Fibroblast of upper back skin (primary cell): Measurements from ENCODE around the gene ZNF776.
"Not testable (repeated sequence)": the region's sequence is repeated elsewhere in the genome, so short reads cannot be mapped to it uniquely, and the experiment has no call there.

ENCODE experiments used
- DNase-seq: peaks from one replicate; pipeline ENCODE4 v3.0.0-alpha.2; 2013

Gene ZNF776

DNA sequence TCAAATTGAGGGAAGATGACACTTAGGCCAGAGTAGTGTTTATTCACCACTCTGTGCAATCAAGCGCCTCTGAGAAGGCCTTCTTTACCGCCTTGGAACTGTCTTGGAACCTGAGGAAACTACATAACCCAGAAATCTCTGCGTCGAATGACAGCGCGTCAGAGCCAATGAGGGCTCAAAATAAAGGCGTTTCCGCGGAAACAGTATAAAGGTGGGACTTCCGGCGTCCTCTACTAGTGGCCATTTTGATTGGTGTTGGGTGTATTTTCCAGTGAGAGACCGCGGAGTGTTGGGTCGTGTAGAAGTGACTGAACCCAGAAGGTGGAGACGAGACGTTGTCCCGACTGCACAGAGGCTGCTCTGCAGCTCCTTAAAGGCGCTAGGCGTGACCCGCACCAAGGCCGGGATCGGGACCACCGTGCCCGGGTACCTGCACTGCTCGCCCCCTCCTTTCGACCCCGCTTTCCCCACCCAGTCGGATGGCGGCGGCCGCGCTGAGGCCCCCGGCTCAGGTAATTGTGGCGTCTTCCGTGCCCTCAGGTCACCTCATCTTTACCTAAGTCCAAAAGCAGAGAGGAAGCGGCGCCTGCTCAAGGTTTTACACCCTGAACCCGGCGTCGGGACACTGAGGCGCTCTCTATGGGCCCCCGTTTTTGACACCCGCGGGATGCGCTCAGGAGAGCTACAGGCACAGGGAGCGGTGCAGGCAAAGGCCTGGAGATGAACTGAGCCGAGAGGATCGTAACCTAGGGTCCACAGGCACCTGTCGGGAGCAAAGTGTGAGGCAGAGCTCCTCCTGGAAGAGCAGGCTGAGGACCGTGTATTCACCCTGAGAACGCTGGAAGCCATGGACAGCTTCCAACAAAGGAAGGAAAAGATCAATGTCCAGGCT lies at the start of gene ZNF776:
Gene ZNF776, plus strand, starts transcription at position 236 of the 892 bp plus-strand sequence. Its CDS starts 244 bp downstream, at position 480.
- peak; percentile 90 for DNase-seq

DNA sequence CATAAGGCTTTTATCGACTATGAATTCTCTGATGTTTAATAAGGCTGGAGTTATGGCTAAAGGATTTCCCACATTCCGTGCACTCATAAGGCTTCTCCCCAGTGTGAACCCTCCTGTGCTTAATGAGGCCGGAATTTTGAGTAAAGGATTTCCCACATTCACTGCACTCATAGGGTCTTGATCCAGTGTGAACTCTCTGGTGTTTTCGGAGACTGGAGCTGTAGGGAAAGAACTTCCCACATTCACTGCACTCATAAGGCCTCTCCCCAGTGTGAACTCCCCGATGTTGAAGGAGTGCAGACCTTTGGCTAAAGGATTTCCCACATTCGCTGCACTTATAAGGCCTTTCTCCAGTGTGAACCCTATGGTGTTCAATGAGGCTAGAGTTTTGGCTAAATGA lies 45.0 kb upstream of the ZNF776 start:
- no peak for DNase-seq

DNA sequence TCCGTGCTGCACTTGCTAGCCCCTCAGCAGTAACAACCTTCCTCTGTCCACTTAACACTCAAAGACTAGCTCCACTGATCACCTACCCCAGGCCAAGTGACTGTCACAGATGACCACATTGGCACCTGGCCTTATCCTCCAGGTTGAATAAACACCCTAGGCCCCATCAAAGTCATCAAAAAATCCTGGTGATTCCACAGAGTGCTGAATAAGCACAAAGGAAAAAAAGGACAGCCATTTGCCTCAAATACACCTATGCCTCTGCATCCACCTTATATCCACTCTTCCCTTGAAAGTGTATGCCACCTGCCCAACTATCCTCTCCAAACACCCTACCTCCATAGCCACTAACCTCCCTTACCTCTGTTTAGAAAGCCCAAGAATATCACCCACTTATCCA lies 40.3 kb upstream of the ZNF776 start:
- no peak for DNase-seq

DNA sequence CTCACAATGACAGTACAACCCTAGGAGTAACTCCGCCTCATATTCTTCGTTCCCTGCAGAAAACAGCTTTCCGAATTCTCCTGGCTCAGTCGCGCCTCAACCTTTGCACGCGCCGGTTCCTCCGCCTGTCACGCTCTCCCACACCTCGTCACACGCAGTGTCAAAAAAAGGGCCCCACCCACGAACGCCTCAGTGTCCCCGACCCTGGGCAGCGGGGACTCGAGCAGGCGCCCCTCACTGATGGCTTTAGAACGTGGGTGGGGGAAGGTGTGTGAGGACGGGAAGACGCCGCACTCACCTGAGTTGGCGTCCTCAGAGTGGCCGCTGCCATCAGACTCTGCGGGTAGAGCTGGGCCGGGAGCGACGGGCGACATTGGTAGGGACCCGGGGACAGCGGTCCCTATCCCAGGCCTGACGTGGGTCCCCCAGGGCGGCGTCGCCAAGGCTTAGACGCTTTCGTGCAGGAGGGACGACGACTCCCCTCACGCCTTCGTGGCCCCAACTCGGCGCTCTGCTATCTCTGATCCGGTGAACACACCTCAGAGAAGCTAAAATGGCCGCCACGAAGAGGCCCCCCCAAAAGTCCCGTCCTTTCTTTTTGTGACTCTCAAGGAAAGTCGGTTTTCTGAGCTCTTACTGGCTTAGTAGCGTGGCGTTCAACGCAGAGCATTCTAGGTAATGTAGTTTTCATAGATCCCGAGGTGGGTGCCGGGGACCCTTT lies 37.8 kb upstream of the ZNF776 start, which contains the start of gene ZNF154:
Gene ZNF154, minus strand, starts transcription at position 564 of the 721 bp plus-strand sequence. Its CDS starts 233 bp downstream, at position 331.
- DNase-seq: peak; percentile 60

DNA sequence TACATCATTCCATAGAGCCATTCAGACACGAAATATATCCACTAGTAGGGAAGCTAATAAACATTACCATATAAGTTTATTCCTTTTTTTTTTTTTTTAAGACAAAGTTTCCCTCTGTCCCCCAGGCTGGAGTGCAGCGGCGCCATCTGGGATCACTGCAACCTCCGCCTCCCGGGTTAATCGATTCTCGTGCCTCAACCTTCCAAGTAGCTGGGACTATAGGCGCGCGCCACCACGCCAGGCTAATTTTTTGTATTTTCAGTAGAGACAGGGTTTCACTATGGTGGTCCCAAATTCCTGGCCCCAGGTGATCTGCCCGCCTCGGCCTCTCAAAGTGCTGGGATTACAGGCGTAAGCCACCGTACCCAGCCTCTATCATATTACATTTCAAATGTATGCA lies 37.0 kb upstream of the ZNF776 start:
- DNase-seq: no peak

DNA sequence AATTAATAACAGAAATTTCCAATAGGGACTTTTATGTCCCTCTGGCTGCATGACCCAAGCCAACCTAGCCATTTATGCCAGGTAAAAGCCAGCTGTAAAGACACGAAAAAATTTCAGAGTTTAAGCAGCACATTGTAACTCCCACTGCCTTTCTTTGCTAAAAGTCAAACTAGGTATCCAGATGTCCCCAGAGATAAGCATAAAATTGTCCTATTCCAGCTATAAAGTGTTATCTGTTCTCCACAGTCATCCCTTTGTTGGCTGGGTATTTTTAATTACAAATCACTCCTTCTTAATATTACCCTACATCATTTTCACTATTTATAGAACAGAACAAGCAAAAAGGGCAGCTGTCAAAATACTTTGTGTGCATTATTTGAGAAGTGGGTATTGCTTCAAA lies 34.4 kb upstream of the ZNF776 start:
- no peak for DNase-seq

DNA sequence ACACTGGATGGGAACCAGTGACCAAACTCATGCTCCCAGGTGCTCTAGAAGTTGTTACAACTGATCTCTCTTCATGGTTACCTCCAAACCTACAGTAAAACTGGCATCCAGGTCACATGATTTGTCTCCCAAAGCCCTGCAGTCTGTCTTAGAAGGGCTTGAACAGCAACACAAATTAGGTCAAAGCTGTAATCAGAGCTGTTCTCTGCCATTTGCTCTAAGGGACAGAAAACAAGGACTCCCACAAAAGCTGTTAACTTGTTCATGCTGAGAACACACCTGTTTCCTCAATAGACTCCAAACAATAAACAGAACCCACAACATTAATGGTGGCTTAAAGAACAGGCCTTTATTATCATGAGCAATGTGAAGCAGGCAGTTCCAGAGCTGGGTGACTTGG lies 27.2 kb upstream of the ZNF776 start:
- DNase-seq: no peak

DNA sequence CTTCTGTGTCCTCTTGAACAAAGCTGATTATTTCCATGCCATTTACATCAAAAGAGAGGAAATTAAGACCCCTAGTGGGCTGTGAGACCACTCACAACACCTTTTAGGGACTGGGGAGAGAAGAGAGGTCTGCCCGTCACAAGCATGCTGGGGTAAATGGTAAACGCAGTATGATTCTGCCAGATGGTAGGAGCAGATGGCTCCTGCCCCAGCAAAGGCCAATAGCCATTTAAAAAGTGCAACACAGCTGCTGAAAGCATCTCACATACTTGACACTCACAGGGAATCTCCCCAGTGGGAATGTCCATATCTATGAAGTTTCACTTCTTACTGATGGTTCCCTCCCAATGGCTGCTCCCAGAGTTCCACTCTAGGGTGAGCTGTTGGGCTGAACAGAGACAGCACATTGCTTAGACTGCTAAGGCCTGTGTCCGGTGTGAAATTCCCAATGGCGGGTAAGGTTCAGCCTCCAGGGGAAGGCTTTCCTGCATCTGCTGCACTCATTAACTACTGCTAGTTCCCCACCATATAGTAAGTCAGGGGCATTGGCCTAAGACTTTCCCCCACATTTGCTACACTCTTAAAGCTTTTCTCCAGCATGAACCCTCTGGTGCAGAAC lies 26.6 kb upstream of the ZNF776 start:
- DNase-seq: no peak

DNA sequence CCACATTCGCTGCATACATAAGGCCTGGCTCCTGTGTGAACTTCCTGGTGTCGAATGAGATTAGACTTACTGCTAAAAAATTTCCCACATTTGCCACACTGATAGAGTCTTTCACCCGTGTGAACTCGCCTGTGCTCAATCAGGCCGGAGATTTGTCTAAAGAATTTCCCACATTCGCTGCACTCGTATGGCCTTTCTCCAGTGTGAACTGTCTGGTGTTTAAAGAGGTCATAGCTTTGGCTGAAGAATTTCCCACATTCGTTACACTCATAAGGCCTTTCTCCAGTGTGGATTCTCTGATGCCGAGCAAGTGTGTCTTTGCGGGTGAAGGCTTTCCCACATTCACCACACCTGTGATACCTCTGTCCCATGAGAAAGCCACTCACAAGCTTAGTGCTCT lies 25.7 kb upstream of the ZNF776 start:
- no peak for DNase-seq

DNA sequence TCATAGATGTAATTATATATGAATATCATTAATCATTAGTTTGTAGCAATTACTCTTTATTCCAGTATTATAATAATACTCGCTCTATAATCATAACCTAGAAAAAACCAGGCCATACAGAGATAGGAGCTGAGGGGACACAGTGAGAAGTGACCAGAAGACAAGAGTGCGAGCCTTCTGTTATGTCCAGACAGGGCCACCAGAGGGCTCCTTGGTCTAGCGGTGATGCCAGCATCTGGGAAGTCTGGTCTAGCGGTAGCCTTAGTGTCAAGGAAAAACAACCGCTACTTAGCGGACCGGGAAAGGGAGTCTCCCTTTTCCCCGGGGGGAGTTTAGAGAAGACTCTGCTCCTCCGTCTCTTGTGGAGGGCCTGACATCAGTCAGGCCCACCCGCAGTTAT lies 8.3 kb upstream of the ZNF776 start:
- DNase-seq: peak; percentile 22

DNA sequence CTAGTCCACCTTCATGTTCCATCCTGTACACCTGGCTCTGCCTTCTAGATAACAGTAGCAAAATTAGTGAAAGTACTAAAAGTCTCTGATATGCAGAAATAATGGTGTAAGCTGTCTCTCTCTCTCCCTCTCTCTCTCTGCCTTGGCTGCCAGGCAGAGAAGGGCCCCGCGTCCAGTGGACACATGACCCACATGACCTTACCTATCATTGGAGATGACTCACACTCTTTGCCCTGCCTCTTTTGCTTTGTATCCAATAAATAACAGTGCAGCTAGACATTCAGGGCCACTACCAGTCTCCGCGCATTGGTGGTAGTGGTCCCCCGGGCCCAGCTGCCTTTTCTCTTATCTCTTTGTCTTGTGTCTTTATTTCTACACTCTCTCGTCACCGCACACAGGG lies 7.8 kb upstream of the ZNF776 start:
- not testable (repeated sequence) for DNase-seq

DNA sequence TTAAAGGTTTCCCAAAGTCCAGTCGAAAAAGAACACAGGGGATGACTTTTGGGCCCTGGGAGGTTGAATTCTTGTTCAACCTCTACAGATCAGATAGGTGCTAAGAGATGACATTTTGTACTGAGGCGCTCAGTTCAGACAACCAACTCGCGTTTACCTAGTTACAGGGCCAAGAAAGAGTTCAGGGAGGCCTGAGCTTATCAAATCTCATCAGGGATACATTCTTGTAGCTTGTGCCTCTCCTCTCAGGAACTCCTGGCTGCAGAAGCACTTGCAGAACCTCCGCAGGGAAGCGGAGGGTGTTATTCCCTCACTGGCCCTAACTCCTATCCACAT lies 825 bp downstream of the ZNF776 start:
- DNase-seq: no peak

DNA sequence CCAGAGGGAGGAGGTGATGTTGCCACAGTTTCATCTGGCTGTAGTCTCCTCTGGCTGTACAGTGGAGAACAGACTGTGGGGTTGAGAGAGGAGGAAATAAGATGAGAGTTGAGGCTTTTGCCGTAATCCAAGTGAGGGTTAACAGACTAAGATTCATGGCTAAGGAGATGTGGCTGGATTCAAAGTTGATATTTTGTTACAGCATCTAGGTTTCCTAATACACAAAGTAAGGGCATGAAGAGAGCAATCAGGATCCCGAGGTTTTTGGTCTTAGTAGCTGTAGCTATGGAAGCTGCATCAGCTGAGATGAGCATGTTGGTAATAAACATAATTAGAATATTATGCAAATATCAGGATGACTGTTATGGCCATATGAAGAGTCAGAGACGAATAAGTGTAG lies 1.4 kb downstream of the ZNF776 start:
- no peak for DNase-seq

DNA sequence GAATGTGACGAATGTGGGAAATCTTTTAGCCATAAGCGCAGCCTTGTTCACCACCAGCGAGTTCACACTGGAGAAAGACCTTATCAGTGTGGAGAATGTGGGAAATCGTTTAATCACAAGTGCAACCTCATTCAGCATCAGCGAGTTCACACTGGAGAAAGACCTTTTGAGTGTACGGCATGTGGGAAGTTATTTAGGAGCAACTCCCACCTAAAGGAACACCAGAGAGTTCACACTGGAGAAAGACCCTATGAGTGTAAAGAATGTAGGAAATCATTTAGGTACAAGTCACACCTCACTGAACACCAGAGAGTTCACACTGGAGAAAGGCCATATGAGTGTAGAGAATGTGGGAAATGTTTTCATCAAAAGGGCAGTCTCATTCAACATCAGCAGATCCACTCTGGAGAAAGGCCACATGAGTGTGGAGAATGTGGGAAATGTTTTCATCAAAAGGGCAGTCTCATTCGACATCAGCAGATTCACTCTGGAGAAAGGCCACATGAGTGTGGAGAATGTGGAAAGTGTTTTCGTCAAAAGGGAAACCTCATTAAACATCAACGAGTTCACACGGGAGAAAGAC lies 7.6 kb downstream of the ZNF776 start:
- DNase-seq: no peak

DNA sequence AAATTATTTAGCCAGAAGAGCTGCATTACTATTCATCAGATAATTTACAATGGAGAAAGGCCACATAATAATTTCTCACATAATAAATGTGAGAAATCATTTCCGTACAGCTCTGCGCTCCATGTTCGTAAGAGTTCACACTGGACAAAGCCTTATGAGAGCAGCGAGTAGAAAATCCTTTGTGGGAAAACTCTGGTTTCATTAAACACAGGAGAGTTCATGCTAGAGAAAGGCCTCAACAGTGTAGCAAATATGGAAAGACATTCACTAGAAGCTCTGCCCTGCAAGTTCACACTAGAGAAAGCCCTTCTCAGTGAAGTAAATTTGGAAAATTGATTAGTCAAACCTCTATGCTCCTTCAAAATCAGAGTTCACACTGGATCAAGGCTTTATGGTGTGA lies 8.4 kb downstream of the ZNF776 start:
- DNase-seq: no peak

DNA sequence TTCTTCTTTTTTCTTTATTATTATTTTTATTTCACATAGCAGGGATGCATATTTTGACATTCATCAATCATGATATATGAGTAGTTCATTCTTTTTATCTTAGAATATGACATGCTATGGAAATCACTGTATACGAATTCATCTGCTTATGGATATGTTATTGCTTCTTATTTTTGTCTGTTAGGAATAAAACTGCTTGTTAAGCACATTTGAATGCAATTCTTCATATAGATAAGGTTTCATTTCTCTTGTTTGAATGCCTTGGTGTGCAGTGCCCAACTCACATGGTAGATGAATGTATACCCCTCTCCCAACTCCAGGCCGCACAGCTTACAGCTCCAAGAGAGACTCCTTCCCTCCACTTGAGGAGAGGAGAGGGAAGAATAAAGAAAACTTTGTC lies 11.3 kb downstream of the ZNF776 start:
- DNase-seq: no peak

DNA sequence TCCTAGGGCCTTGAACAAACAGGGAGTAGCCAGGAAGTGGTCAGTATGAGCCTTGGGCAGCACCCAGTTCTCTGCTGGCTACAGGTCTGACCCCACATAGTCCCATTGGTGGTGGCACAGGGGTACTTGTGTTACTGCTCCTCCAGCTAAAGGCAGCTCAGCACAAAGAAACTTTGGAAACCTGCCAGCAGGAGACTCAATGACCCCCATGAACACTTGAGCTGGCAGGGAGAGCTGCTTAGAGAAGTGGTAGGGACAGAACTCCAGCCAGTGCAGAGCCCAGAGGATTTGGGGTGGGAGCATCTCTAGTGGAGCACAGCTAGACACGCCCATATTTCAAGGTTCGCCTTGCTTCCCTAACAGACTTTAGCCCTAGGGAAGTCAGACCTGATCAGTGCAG lies 12.5 kb downstream of the ZNF776 start:
- DNase-seq: no peak

DNA sequence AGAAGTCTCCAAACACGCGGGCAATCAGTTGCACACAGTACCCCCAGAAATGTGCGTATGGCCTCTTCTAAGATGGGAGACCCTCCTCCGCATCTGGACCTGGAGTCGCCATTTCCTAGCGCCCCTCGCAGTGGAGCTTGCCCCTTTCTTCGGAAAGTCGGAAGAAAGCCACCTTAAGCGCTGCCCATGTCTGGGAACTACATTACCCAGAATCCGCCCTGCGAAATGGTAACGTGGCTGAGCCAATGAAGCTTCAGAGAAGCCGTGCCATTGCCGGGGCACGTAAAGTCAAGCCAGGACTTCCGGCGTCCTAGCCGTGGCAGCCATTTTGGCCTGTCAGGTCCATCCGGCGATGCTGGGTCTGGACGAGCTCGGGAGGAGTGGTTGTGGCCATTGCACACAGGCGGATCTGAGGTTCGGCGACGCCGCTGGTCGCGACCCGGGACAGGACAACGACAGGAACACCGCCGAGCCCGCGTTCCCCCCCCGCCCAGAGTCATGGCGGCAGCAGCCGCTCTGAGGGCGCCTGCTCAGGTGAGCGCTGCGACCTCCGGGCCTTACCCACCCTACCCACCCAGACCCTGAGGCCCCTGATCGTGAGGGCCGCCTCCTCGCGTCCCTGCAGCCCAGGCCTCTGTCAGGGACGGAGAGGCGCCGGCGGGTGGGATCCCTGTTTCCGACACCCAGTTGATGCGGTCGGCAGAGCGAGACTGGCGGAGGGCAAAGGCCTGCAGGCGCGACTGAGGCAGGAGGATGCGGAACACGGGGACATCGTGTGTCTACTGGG lies 22.9 kb downstream of the ZNF776 start, which contains the start of gene ZNF586:
Gene ZNF586, plus strand, starts transcription at position 332 of the 787 bp plus-strand sequence. Its CDS starts 167 bp downstream, at position 499.
- peak; percentile 91 for DNase-seq

DNA sequence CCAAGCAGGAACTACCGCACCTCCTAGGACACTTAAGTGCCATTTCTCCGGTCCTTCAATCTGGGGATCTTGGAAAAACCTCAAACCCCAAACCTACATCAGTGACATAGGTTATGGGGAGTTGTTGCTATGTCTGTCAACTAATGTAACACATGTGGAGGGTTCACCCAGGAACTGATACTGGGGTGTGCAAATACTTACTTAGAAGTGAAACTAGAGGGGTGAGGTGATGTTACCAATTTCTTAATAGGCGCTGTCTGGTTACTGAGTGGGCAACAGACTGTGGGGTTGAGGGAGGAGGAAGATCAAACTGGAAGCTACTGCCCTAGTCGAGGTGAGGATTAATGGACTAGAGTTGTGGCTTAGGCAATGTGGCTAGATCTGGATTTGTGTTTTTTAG lies 24.8 kb downstream of the ZNF776 start:
- no peak for DNase-seq

DNA sequence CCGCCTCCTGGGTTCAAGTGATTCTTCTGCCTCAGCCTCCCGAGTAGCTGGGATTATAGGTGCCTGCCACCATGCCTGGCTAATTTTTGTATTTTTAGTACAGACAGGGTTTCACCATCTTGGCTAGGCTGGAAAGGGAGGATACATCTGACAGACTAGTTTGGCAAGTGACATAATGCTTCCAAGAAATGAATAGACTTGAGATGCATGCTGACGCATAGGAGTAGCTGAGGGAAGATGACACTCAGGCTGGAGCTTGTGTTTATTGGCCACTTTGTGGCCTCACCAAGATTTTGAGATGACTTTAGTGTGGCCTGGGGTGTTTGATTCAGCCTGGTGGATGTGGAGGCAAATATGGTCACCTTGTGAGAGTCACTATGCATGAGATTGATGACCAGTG lies 26.9 kb downstream of the ZNF776 start:
- DNase-seq: no peak

DNA sequence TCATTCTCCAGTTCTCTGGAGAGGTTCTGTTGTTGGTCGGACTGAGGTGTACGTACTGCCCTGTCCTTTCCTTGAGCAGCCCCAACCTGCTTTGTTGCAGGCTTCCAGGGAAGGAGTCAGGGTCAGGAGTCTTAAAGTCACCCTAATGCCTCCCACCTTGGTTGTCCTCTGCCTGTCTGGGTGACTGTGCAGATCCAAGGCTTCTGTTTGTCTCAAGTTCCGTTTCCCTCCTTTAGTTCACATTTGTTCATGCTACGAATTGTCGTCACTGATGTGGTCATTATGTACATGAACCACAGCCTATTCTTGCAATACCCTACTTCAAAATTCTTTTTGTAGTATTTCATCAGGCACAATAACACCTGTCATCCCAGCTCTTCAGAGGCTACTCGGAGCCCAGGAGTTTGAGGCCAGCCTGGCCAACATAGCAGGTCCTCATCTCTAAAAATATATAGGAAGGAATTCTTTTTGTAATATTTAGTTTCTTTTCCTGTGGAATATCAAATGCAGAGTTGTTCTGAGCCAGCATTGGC lies 30.2 kb downstream of the ZNF776 start:
- DNase-seq: no peak

DNA sequence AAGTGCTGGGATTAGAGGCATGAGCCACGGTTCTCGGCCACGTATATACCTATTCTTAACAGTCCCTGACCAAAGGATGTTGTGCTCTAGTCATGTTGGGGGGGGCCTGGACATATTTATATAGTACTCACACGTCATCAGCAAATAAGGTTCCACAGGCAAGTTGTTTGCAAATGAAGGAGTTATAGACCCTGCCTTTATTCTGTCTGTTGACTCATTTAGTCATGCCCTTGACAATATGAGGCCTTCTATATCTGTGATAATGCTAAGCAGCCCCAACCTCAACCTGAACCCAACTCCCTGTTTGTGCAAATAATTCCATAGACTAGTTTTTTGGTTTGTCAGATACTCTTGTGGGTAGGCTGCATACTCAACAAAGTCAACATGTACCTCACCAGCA lies 31.7 kb downstream of the ZNF776 start:
- no peak for DNase-seq
